ENCODE results near the gene MDM1. TPM values are rescaled to one million over a fixed set of nuclear protein-coding genes. Genes with fewer than 3 reads are reported as not detected.

MDM1 gene
- total and polyA plus RNA-seq, 8 donors = 9.3 to 47.5 (median 41.5) TPM

DNA sequence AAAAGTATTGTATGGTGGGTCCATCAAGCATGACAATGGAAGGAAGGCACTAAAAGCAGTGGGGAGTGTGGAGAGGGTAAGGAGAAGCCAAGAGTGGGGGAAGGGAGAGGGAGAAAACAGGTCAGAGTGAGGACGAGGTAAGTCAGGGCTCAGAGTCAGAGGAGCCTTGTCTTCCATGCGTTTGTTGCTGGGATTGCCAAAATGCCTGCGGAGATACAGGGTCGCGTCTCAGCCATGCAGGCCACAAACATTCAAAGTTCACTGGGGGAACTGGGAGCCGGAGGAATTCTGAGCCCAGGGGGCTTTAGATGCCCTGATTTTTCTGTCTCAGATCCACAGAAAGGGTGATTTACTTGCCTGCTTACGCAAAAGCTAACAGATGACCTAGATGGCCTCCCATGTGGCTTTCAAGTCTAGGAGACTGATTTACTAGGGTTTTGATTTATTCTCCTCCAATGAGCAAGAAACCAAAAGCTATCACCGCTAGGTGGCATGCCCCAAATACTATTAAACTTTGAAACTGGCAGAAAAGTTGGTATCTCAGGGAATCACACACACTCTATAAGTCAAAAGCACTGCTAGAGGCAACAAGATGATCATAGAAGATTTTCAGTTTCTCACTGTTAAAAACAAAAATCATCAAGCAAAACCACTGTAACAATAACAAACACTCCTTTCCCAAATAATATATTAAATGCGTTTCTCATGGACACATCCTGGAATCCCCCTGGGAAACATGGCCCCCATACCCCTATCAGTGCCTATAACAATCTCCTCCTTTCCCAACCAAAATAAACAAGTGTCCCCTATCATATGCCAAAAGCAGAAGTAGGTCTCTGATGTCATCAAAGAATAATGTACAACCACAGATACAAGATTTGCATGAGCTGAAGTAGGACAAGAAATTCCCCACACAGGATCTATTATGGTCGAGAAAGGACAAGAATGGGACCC lies 26.6 kb upstream of the MDM1 start:
- Histone ChIP-seq H3K4me3 (no peak overlapping the region), H3K4me1 (peaks cover 0 to 44% of the 10 kb centered on the region in 2 donors), H3K27me3 (no peaks in the 10 kb centered on the region), H3K36me3 (no peaks in the 10 kb centered on the region), H3K27ac (peak overlapping the region; percentile 24 to 79), H3K9me3 (no peaks in the 10 kb centered on the region)
- TF ChIP-seq, protein P1, sequence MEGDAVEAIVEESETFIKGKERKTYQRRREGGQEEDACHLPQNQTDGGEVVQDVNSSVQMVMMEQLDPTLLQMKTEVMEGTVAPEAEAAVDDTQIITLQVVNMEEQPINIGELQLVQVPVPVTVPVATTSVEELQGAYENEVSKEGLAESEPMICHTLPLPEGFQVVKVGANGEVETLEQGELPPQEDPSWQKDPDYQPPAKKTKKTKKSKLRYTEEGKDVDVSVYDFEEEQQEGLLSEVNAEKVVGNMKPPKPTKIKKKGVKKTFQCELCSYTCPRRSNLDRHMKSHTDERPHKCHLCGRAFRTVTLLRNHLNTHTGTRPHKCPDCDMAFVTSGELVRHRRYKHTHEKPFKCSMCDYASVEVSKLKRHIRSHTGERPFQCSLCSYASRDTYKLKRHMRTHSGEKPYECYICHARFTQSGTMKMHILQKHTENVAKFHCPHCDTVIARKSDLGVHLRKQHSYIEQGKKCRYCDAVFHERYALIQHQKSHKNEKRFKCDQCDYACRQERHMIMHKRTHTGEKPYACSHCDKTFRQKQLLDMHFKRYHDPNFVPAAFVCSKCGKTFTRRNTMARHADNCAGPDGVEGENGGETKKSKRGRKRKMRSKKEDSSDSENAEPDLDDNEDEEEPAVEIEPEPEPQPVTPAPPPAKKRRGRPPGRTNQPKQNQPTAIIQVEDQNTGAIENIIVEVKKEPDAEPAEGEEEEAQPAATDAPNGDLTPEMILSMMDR (IDR thresholded peaks at IDR 0.05) = peak; percentile 56 to 61
- intact Hi-C loops (cut with DNase I) = no loop called here
- ATAC-seq = peak; percentile 90
- peak in 2 of 4 donors; percentile 51 to 74 for DNase-seq

DNA sequence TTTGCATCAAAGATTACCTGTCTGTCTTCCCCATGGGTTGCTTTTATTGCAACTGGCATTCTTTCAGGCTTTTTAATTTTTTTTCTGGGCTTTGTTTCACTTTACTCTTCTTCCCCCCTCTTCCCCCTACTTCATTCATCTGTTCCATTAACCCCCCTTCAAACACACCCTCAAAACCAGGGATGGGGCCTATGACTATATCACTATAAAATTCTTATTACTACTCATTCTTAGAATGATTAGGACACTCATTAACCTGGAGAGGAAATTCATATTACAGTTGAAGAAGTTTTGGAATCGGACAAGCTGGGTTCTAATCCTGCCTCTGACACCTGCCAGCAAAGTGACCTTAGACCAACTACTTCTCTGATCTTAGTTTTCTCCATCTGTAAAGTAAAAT lies 24.8 kb upstream of the MDM1 start:
- intact Hi-C loops (cut with DNase I) = no loop called here
- TF ChIP-seq, protein P1 (IDR thresholded peaks at IDR 0.05) = no peak
- no peak overlapping the region for H3K4me3 ChIP-seq
- ATAC-seq (no peak), DNase-seq (no peak)
- H3K36me3 ChIP-seq = no peaks in the 10 kb centered on the region
- H3K4me1 ChIP-seq = peaks cover 0 to 37% of the 10 kb centered on the region in 2 donors
- H3K27ac ChIP-seq = no peak overlapping the region
- H3K9me3 ChIP-seq = no peaks in the 10 kb centered on the region
- H3K27me3 ChIP-seq = no peaks in the 10 kb centered on the region

DNA sequence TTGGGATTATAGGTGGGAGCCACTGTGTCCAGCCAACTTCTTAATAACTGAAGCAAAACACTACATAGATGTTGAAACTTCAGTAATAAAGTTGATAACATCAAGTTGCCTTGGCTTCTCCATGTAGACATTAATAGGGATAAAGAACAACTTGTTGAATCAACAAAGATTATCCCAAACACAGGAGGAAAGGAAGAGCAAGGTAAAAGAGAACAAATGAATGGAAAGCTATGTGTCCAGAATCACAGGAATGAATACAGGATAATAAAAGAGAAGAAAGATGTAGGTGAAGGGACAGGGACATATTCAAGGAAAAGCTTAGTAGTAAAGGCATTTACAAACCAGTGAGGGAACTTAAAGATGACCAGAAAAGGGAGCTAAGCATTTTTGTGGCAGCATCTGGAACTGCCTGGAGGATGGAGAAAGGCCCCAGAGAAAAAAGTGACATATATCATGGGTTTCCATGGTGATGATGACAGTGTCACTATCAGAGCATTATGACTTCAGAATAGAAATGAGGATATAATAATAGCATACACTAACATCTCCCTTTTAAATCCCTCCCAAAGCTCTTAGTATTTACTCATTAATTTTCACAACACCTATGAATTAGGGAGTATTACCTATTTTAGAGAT lies 24.0 kb upstream of the MDM1 start:
- Histone ChIP-seq H3K27me3 (no peaks in the 10 kb centered on the region), H3K27ac (no peak overlapping the region), H3K4me1 (peaks cover 0 to 37% of the 10 kb centered on the region in 2 donors), H3K36me3 (no peaks in the 10 kb centered on the region), H3K9me3 (no peaks in the 10 kb centered on the region), H3K4me3 (no peak overlapping the region)
- TF ChIP-seq, protein P1 (IDR thresholded peaks at IDR 0.05) = no peak
- intact Hi-C loops (cut with DNase I) = no loop called here
- ATAC-seq (no peak), DNase-seq (no peak)

DNA sequence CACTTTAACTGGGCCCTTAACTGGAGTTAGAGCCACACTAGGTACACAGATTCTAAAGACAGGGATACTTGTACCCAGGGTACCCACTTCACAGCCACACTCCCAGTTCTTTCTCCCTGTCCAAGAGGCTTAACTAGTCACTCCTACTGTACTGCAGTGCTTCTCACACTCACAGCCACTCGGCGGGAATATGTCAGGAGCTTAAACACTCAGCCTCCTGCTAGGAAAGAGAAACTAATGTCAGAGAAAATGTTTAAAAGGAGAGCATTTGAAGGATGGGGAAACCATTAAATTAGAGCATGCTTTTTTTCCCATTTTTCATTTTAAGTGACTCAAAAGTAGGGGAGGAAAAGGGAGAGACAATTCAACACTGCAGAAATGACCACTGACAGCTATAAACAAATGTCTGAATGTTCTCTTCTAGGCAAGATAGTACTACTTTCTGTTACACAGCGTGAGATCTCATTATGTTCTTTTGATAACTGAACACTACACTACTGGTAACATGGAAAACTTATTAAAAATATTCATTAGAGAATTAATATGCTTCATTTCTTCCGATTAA lies 22.9 kb upstream of the MDM1 start:
- no peaks in the 10 kb centered on the region for H3K36me3 ChIP-seq
- H3K27me3 ChIP-seq = no peaks in the 10 kb centered on the region
- peak; percentile 60 for ATAC-seq
- no peak overlapping the region for H3K4me3 ChIP-seq
- peaks cover 0 to 26% of the 10 kb centered on the region in 2 donors for H3K4me1 ChIP-seq
- no peak overlapping the region for H3K27ac ChIP-seq
- TF ChIP-seq, protein P1 (IDR thresholded peaks at IDR 0.05) = no peak
- intact Hi-C loops (cut with DNase I) = no loop called here
- DNase-seq = no peak
- no peaks in the 10 kb centered on the region for H3K9me3 ChIP-seq

DNA sequence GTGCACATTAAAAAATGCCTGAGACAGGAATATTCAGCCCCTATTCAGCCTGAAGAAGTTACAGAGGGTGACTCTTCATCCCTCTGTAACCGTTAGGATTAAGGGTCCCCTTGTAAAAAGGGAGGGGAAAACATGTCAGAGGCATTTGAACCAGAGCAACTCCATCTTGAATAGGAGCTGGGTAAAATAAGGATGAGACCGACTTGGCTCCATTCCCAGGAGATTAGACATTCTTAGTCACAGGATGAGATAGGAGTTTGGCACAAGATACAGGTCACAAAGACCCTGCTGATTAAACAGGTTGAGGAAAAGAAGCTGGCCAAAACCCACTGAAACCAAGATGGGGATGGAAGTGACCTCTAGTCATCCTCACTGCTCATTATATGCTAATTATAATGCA lies 19.9 kb upstream of the MDM1 start:
- no peak for DNase-seq
- H3K4me1 ChIP-seq = no peaks in the 10 kb centered on the region
- intact Hi-C loops (cut with DNase I) = no loop called here
- H3K9me3 ChIP-seq = no peaks in the 10 kb centered on the region
- no peak overlapping the region for H3K4me3 ChIP-seq
- ATAC-seq = no peak
- no peaks in the 10 kb centered on the region for H3K36me3 ChIP-seq
- H3K27me3 ChIP-seq = no peaks in the 10 kb centered on the region
- TF ChIP-seq, protein P1 (IDR thresholded peaks at IDR 0.05) = no peak
- no peak overlapping the region for H3K27ac ChIP-seq
